ENCODE measurements around the gene MOCS1.

GRCh38 chr6:39920157-39920556, 14.1 kb downstream of the MOCS1 start:
- no peak for TF ChIP-seq CTCF (conservative IDR thresholded peaks at IDR 0.05)
- TF ChIP-seq EZH2 (IDR thresholded peaks at IDR 0.05; ENCODE audit: low read depth): no peak
